ENCODE measurements around the gene SVIL. TPM values are rescaled to one million over a fixed set of nuclear protein-coding genes. Genes with fewer than 3 reads are reported as not detected.

The SVIL gene
- total RNA-seq, 4 donors from 2014 or later = 585 to 1,262 (median 942) TPM

DNA sequence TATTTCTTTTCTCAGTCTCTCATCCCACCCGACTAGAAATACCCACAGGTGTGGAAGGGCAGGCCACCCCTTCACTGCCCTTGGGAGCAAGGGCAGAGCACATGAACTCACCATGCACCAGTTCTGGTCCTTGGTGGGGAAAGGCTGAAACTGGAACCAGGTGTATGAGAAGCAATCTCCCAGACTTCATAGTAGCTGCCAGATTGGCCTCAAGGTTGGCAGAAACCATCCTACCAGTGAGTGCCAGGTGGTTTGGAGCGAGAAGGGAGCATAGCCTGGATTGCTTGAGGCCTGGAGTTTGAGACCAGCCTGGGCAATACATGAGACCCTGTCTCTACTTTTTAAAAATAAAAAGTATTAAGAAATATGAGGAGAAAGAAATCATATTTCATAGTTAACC, 207.1 kb downstream of the SVIL start:
- Histone ChIP-seq H3K27me3 (no peaks in the 10 kb centered on the region), H3K4me1 (peaks cover 0 to 7% (median 0%) of the 10 kb centered on the region in 3 donors), H3K36me3 (peaks cover 0 to 20% of the 10 kb centered on the region in 2 donors), H3K27ac (no peak overlapping the region), H3K4me3 (no peak overlapping the region), H3K9me3 (no peaks in the 10 kb centered on the region)
- ATAC-seq = no peak
- 75% methylated on average over 1 of the region's 2 CpGs; no CpG with 5 or more reads in 1 of the 2 donors for WGBS, 2 donors (ENCODE audit: low coverage in 1 of 2)
- TF ChIP-seq EP300 (IDR thresholded peaks at IDR 0.05) = no peak
- no peak for TF ChIP-seq POLR2A (IDR thresholded peaks at IDR 0.05)
- no peak for TF ChIP-seq CTCF (IDR thresholded peaks at IDR 0.05)
- TF ChIP-seq POLR2AphosphoS5 (IDR thresholded peaks at IDR 0.05) = no peak

DNA sequence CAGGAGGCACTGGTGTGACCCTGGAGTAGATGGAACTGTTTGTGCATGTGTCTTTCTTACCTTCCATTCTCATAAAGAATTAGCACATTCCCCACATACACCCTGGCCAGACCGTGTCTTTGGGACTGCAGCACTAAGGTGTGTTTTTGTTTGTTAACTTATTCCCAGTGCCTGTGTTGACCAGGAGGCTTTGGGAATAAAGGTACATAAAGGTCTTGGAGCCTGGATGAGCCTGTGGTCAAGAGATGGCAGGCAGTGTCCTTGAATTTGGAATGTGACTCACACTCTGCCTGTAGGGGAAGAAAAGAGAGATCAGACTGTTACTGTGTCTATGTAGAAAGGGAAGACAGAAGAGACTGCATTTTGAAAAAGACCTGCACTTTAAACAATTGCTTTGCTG, 208.4 kb downstream of the SVIL start:
- H3K27ac ChIP-seq = no peak overlapping the region

DNA sequence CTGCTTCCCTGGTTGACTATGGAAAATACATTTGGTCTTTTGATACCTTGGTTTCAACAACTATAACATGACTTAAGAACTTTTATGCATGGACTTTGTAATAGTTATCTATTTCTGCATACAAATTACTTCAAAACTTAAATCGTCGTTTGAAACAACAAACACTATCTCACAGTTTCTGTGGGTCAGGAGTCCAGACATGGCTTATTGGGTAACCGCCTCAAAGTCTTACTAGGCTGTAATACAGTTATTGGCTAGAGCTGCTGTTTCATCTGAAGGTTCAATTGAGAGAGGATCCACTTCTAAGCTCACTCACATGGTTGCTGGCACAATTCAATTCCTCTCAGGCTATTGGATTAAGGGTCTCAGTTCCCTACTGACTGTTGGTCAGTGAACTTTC, 210.8 kb downstream of the SVIL start:
- ATAC-seq = no peak
- Histone ChIP-seq H3K9me3 (no peaks in the 10 kb centered on the region), H3K27me3 (no peaks in the 10 kb centered on the region), H3K4me3 (no peak overlapping the region), H3K4me1 (peaks cover 0 to 18% (median 0%) of the 10 kb centered on the region in 3 donors), H3K27ac (no peak overlapping the region), H3K36me3 (peaks cover 3 to 49% of the 10 kb centered on the region in 2 donors)
- 94% methylated on average over 3 of the region's 3 CpGs for WGBS, 2 donors (ENCODE audit: low coverage in 1 of 2)
- TF ChIP-seq EP300 (IDR thresholded peaks at IDR 0.05) (no peak), POLR2AphosphoS5 (IDR thresholded peaks at IDR 0.05) (no peak), CTCF (IDR thresholded peaks at IDR 0.05) (no peak), POLR2A (IDR thresholded peaks at IDR 0.05) (no peak)

More for the DNA sequence above, 208.4 kb downstream of the SVIL start:
- Histone ChIP-seq H3K4me1 (peaks cover 0 to 7% (median 0%) of the 10 kb centered on the region in 3 donors), H3K27me3 (no peaks in the 10 kb centered on the region), H3K4me3 (no peak overlapping the region), H3K36me3 (peaks cover 0 to 31% of the 10 kb centered on the region in 2 donors), H3K9me3 (no peaks in the 10 kb centered on the region)
- TF ChIP-seq POLR2A (IDR thresholded peaks at IDR 0.05) (no peak), POLR2AphosphoS5 (IDR thresholded peaks at IDR 0.05) (no peak), CTCF (IDR thresholded peaks at IDR 0.05) (no peak), EP300 (IDR thresholded peaks at IDR 0.05) (no peak)
- 10 to 29% methylated on average over 1 of the region's 1 CpG for WGBS, 2 donors (ENCODE audit: low coverage in 1 of 2)
- no peak for ATAC-seq

DNA sequence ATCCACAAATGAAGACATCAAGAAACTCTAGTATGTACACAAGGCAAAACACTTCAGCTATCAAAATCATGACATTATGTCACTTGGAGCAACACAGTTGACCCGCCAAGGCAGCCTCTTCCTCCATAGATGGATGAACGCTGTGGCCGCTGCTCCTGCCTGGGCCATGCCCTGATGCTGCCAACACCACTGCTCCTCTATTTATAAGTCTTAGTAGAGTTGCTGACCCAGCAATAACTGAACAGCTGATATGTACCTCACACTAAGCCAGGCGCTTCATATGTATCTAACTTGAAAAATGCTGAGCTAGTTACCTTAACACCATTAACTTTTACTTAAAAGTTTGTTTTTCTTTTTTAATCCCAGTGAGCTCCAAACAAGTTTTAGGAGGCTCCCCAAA, 214.0 kb downstream of the SVIL start:
- ATAC-seq = no peak
- no peaks in the 10 kb centered on the region for H3K9me3 ChIP-seq
- H3K27ac ChIP-seq = no peak overlapping the region
- peaks cover 3 to 58% of the 10 kb centered on the region in 2 donors for H3K36me3 ChIP-seq
- no peak for TF ChIP-seq POLR2AphosphoS5 (IDR thresholded peaks at IDR 0.05)
- TF ChIP-seq POLR2A (IDR thresholded peaks at IDR 0.05) = no peak
- TF ChIP-seq EP300 (IDR thresholded peaks at IDR 0.05) = no peak
- TF ChIP-seq CTCF (IDR thresholded peaks at IDR 0.05) = no peak
- 88 to 90% methylated on average over 1 to 3 of the region's 4 CpGs for WGBS, 2 donors (ENCODE audit: low coverage in 1 of 2)
- no peaks in the 10 kb centered on the region for H3K27me3 ChIP-seq
- no peak overlapping the region for H3K4me3 ChIP-seq
- peaks cover 0 to 27% (median 0%) of the 10 kb centered on the region in 3 donors for H3K4me1 ChIP-seq

GRCh38 chr10:29417324-29417723, 217.4 kb downstream of the SVIL start:
- Histone ChIP-seq H3K27me3 (no peaks in the 10 kb centered on the region), H3K27ac (no peak overlapping the region), H3K36me3 (peaks cover 3 to 47% of the 10 kb centered on the region in 2 donors), H3K9me3 (no peaks in the 10 kb centered on the region), H3K4me3 (no peak overlapping the region), H3K4me1 (peaks cover 0 to 61% (median 8%) of the 10 kb centered on the region in 3 donors)
- ATAC-seq = no peak
- TF ChIP-seq CTCF (IDR thresholded peaks at IDR 0.05) (no peak), POLR2AphosphoS5 (IDR thresholded peaks at IDR 0.05) (no peak), POLR2A (IDR thresholded peaks at IDR 0.05) (no peak), EP300 (IDR thresholded peaks at IDR 0.05) (no peak)
- 73% methylated on average over 2 to 3 of the region's 3 CpGs for WGBS, 2 donors (ENCODE audit: low coverage in 1 of 2)
